Measurements from ENCODE around the gene AP2A1.
"Not testable (repeated sequence)": the region's sequence is repeated elsewhere in the genome, so short reads cannot be mapped to it uniquely, and the experiment has no call there.

Gene AP2A1

GRCh38 chr19:49818649-49819370, 52.0 kb downstream of the AP2A1 start:
- Histone ChIP-seq H3K4me2 (peak overlapping the region; percentile 98), H3K4me3 (peak overlapping the region; percentile 88), H4K20me1 (peaks cover 37% of the 10 kb centered on the region), H3K4me1 (peaks cover 31% of the 10 kb centered on the region), H3K9me3 (no peaks in the 10 kb centered on the region), H3K36me3 (peaks cover 38% of the 10 kb centered on the region), H3K9ac (peak overlapping the region; percentile 89), H3K27ac (peak overlapping the region; percentile 88), H3K27me3 (no peaks in the 10 kb centered on the region)
- TF ChIP-seq Cebpa-rat (IDR thresholded peaks at IDR 0.05), result no peak

- H3K4me2 ChIP-seq, result peak overlapping the region; percentile 98
- peak overlapping the region; percentile 89 for H3K9ac ChIP-seq
- not testable (repeated sequence) for H3K9me3 ChIP-seq, H3K27me3 ChIP-seq, H3K27ac ChIP-seq
- peak overlapping the region; percentile 88 for H3K4me3 ChIP-seq
- H3K36me3 ChIP-seq, result peaks cover 46% of the 10 kb centered on the region
- H3K4me1 ChIP-seq, result peaks cover 25% of the 10 kb centered on the region
- peaks cover 45% of the 10 kb centered on the region for H4K20me1 ChIP-seq
Observed at GRCh38 chr19:49819452-49820115, 52.8 kb downstream of the AP2A1 start.

GRCh38 chr19:49820125-49820524, 53.3 kb downstream of the AP2A1 start:
- Histone ChIP-seq H3K27me3 (no peaks in the 10 kb centered on the region), H3K4me2 (no peak overlapping the region), H4K20me1 (peaks cover 51% of the 10 kb centered on the region), H3K9ac (peak overlapping the region; percentile 49), H3K36me3 (peaks cover 51% of the 10 kb centered on the region), H3K9me3 (no peaks in the 10 kb centered on the region), H3K4me3 (no peak overlapping the region), H3K4me1 (peaks cover 25% of the 10 kb centered on the region), H3K27ac (no peak overlapping the region)
- TF ChIP-seq Cebpa-rat (IDR thresholded peaks at IDR 0.05), result no peak

- Histone ChIP-seq H3K9ac (no peak overlapping the region), H3K9me3 (no peaks in the 10 kb centered on the region), H3K4me3 (no peak overlapping the region), H4K20me1 (peaks cover 82% of the 10 kb centered on the region), H3K4me1 (peaks cover 18% of the 10 kb centered on the region), H3K27me3 (no peaks in the 10 kb centered on the region), H3K36me3 (peaks cover 80% of the 10 kb centered on the region), H3K27ac (no peak overlapping the region), H3K4me2 (no peak overlapping the region)
- no peak for TF ChIP-seq Cebpa-rat (IDR thresholded peaks at IDR 0.05)
Observed at GRCh38 chr19:49823472-49823871, 56.7 kb downstream of the AP2A1 start.

GRCh38 chr19:49824662-49825061, 57.9 kb downstream of the AP2A1 start:
- Histone ChIP-seq H3K4me3 (no peak overlapping the region), H3K27me3 (no peaks in the 10 kb centered on the region), H4K20me1 (peaks cover 83% of the 10 kb centered on the region), H3K4me2 (no peak overlapping the region), H3K9me3 (no peaks in the 10 kb centered on the region), H3K9ac (no peak overlapping the region), H3K27ac (no peak overlapping the region), H3K36me3 (peaks cover 92% of the 10 kb centered on the region), H3K4me1 (peaks cover 20% of the 10 kb centered on the region)
- no peak for TF ChIP-seq Cebpa-rat (IDR thresholded peaks at IDR 0.05)

- no peak for TF ChIP-seq Cebpa-rat (IDR thresholded peaks at IDR 0.05)
- Histone ChIP-seq H3K36me3 (peaks cover 96% of the 10 kb centered on the region), H3K9me3 (no peaks in the 10 kb centered on the region)
Observed at GRCh38 chr19:49827034-49827433, 60.2 kb downstream of the AP2A1 start.

GRCh38 chr19:49829200-49829599, 62.4 kb downstream of the AP2A1 start:
- peaks cover 96% of the 10 kb centered on the region for H3K36me3 ChIP-seq
- H3K4me2 ChIP-seq, result peak overlapping the region; percentile 42; the same call in 1 of the 2 replicates
- no peak overlapping the region for H3K4me3 ChIP-seq
- H3K27me3 ChIP-seq, result no peaks in the 10 kb centered on the region
- H3K4me1 ChIP-seq, result peaks cover 32% of the 10 kb centered on the region
- H4K20me1 ChIP-seq, result peaks cover 83% of the 10 kb centered on the region
- H3K9me3 ChIP-seq, result no peaks in the 10 kb centered on the region
- no peak for TF ChIP-seq Cebpa-rat (IDR thresholded peaks at IDR 0.05)
- no peak overlapping the region for H3K9ac ChIP-seq
- H3K27ac ChIP-seq, result no peak overlapping the region

More at GRCh38 chr19:49827034-49827433, 60.2 kb downstream of the AP2A1 start:
- no peaks in the 10 kb centered on the region for H3K27me3 ChIP-seq
- H3K4me1 ChIP-seq, result peaks cover 23% of the 10 kb centered on the region
- H3K4me3 ChIP-seq, result no peak overlapping the region
- no peak overlapping the region for H3K9ac ChIP-seq
- H3K27ac ChIP-seq, result no peak overlapping the region
- no peak overlapping the region for H3K4me2 ChIP-seq
- peaks cover 90% of the 10 kb centered on the region for H4K20me1 ChIP-seq

GRCh38 chr19:49829721-49830120, 62.9 kb downstream of the AP2A1 start:
- TF ChIP-seq Cebpa-rat (IDR thresholded peaks at IDR 0.05), result no peak
- Histone ChIP-seq H3K4me1 (peaks cover 32% of the 10 kb centered on the region), H3K4me3 (no peak overlapping the region), H3K27me3 (no peaks in the 10 kb centered on the region), H3K27ac (no peak overlapping the region), H3K9ac (no peak overlapping the region), H3K9me3 (no peaks in the 10 kb centered on the region), H3K4me2 (peak overlapping the region; percentile 42), H4K20me1 (peaks cover 81% of the 10 kb centered on the region), H3K36me3 (peaks cover 96% of the 10 kb centered on the region)

- H3K36me3 ChIP-seq, result peaks cover 100% of the 10 kb centered on the region
- H3K27ac ChIP-seq, result no peak overlapping the region
- H4K20me1 ChIP-seq, result peaks cover 72% of the 10 kb centered on the region
- H3K4me2 ChIP-seq, result no peak overlapping the region
- H3K4me1 ChIP-seq, result peaks cover 32% of the 10 kb centered on the region
- no peak for TF ChIP-seq Cebpa-rat (IDR thresholded peaks at IDR 0.05)
- no peaks in the 10 kb centered on the region for H3K27me3 ChIP-seq
- no peak overlapping the region for H3K4me3 ChIP-seq
- H3K9ac ChIP-seq, result no peak overlapping the region
- no peaks in the 10 kb centered on the region for H3K9me3 ChIP-seq
Observed at GRCh38 chr19:49830766-49831165, 64.0 kb downstream of the AP2A1 start.

- Histone ChIP-seq H3K27ac (no peak overlapping the region), H3K9ac (no peak overlapping the region), H3K4me1 (peaks cover 33% of the 10 kb centered on the region), H3K36me3 (peaks cover 100% of the 10 kb centered on the region), H3K9me3 (no peaks in the 10 kb centered on the region), H3K4me3 (no peak overlapping the region), H3K4me2 (0 out of 2 replicates have a peak overlapping the region, but pooled peaks have one; percentile 14), H3K27me3 (no peaks in the 10 kb centered on the region), H4K20me1 (peaks cover 65% of the 10 kb centered on the region)
- no peak for TF ChIP-seq Cebpa-rat (IDR thresholded peaks at IDR 0.05)
Observed at GRCh38 chr19:49831592-49831991, 64.8 kb downstream of the AP2A1 start.

Data from BLaER1 (cell line).